WTC11 (cell line): ENCODE data around the gene PRIM2.

Experiments used
- CBFB ChIP-seq: sonication (generic); formaldehyde crosslinking; IDR thresholded peaks from 2 replicates; pipeline ENCODE4 v1.8.1; 2022; ENCODE audit warnings: mild to moderate bottlenecking, low read depth, missing genetic modification reagents
- FOXJ3 ChIP-seq: sonication (generic); formaldehyde crosslinking; IDR thresholded peaks from 2 replicates; pipeline ENCODE4 v1.9.0; 2021; ENCODE audit warnings: missing genetic modification reagents, mild to moderate bottlenecking, borderline replicate concordance
- JAZF1 ChIP-seq: fragments of 250-450 bp; sonication (Bioruptor Pico); IDR thresholded peaks from 2 replicates; pipeline ENCODE4 v1.9.0; 2021; ENCODE audit warnings: moderate library complexity, mild to moderate bottlenecking, inconsistent platforms
- TP53 ChIP-seq: sonication (generic); formaldehyde crosslinking; IDR thresholded peaks from 2 replicates; pipeline ENCODE4 v1.8.1; 2023; ENCODE audit warnings: mild to moderate bottlenecking, missing genetic modification reagents
- TF ChIP-seq, protein P1 (sequence below): fragments of 200-600 bp; IDR thresholded peaks from 2 replicates; pipeline ENCODE4 v1.8.0; 2022; ENCODE audit warnings: antibody characterized with exemption
- TF ChIP-seq, protein P2 (sequence below): sonication (generic); formaldehyde crosslinking; IDR thresholded peaks from 2 replicates; pipeline ENCODE4 v1.8.1; 2023; ENCODE audit warnings: mild to moderate bottlenecking, missing genetic modification reagents
- TF ChIP-seq, protein P3 (sequence below): sonication (generic); formaldehyde crosslinking; IDR thresholded peaks from 2 replicates; pipeline ENCODE4 v1.8.0; 2022; ENCODE audit warnings: mild to moderate bottlenecking, missing genetic modification reagents
- TF ChIP-seq, protein P4 (sequence below): fragments of 250-450 bp; sonication (Bioruptor Pico); IDR thresholded peaks from 2 replicates; pipeline ENCODE4 v1.9.0; 2021; ENCODE audit warnings: moderate library complexity, mild to moderate bottlenecking, inconsistent platforms, borderline replicate concordance
- TF ChIP-seq, protein P5 (sequence below): sonication (generic); formaldehyde crosslinking; IDR thresholded peaks from 2 replicates; pipeline ENCODE4 v1.8.1; 2023; ENCODE audit warnings: mild to moderate bottlenecking, missing genetic modification reagents, moderate library complexity
- TF ChIP-seq, protein P6 (sequence below): sonication (generic); formaldehyde crosslinking; IDR thresholded peaks from 2 replicates; pipeline ENCODE4 v1.8.0; 2022; ENCODE audit warnings: mild to moderate bottlenecking, missing genetic modification reagents

DNA sequence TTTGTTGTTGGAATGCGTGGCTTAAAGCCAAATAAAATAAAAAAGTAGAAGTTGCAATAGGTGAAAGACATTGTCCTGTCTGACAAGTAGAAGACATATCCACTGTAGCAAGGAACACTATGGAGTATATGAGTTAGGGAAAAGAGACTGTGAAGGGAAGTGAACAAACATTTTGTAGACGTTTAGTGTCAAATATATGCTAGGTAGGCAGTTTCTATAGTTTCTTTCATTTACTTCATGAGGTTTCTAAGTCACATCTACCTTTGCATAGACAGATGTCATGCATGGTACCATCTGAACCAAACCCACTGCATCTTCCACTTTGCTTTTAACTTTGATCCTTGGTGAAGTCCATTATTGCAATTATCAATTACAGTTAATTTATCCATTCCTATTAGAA is 9.9 kb downstream of the PRIM2 start:
- TF ChIP-seq, protein P1, sequence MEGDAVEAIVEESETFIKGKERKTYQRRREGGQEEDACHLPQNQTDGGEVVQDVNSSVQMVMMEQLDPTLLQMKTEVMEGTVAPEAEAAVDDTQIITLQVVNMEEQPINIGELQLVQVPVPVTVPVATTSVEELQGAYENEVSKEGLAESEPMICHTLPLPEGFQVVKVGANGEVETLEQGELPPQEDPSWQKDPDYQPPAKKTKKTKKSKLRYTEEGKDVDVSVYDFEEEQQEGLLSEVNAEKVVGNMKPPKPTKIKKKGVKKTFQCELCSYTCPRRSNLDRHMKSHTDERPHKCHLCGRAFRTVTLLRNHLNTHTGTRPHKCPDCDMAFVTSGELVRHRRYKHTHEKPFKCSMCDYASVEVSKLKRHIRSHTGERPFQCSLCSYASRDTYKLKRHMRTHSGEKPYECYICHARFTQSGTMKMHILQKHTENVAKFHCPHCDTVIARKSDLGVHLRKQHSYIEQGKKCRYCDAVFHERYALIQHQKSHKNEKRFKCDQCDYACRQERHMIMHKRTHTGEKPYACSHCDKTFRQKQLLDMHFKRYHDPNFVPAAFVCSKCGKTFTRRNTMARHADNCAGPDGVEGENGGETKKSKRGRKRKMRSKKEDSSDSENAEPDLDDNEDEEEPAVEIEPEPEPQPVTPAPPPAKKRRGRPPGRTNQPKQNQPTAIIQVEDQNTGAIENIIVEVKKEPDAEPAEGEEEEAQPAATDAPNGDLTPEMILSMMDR = no peak
- TF ChIP-seq CBFB (CRISPR knock-in tag) (no peak), TP53 (no peak), FOXJ3 (CRISPR knock-in tag) (no peak), JAZF1 (CRISPR knock-in tag) (no peak)
- TF ChIP-seq, protein P2, sequence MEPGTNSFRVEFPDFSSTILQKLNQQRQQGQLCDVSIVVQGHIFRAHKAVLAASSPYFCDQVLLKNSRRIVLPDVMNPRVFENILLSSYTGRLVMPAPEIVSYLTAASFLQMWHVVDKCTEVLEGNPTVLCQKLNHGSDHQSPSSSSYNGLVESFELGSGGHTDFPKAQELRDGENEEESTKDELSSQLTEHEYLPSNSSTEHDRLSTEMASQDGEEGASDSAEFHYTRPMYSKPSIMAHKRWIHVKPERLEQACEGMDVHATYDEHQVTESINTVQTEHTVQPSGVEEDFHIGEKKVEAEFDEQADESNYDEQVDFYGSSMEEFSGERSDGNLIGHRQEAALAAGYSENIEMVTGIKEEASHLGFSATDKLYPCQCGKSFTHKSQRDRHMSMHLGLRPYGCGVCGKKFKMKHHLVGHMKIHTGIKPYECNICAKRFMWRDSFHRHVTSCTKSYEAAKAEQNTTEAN (CRISPR knock-in tag) = no peak
- TF ChIP-seq, protein P3, sequence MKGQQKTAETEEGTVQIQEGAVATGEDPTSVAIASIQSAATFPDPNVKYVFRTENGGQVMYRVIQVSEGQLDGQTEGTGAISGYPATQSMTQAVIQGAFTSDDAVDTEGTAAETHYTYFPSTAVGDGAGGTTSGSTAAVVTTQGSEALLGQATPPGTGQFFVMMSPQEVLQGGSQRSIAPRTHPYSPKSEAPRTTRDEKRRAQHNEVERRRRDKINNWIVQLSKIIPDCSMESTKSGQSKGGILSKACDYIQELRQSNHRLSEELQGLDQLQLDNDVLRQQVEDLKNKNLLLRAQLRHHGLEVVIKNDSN (CRISPR knock-in tag) = no peak
- TF ChIP-seq, protein P4, sequence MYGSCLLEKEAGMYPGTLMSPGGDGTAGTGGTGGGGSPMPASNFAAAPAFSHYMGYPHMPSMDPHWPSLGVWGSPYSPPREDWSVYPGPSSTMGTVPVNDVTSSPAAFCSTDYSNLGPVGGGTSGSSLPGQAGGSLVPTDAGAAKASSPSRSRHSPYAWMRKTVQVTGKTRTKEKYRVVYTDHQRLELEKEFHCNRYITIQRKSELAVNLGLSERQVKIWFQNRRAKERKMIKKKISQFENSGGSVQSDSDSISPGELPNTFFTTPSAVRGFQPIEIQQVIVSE = no peak
- TF ChIP-seq, protein P5, sequence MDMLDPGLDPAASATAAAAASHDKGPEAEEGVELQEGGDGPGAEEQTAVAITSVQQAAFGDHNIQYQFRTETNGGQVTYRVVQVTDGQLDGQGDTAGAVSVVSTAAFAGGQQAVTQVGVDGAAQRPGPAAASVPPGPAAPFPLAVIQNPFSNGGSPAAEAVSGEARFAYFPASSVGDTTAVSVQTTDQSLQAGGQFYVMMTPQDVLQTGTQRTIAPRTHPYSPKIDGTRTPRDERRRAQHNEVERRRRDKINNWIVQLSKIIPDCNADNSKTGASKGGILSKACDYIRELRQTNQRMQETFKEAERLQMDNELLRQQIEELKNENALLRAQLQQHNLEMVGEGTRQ (CRISPR knock-in tag) = no peak
- TF ChIP-seq, protein P6, sequence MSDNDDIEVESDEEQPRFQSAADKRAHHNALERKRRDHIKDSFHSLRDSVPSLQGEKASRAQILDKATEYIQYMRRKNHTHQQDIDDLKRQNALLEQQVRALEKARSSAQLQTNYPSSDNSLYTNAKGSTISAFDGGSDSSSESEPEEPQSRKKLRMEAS (CRISPR knock-in tag) = no peak
